ENCODE data around the gene UNC45A.

UNC45A gene

DNA sequence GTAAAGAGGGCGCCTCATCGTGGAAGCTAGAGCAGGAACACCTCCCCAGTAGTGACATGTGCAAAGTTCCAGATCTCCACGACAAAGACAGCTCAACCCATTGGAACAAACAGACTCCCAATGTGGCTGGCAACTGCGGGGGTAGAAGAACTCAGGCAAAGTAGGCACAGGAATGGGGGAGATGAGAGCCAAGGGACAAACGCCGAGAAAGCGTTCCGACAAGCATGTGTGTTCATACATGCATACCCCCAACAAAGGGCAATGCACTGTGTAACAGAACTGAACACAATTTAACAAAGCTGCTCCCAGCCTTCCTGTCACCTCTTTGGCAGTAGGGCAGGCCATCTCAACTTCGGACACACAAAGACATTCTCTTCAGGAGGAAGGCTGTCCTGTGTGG, 31.2 kb downstream of the UNC45A start:
- DNase-seq (ENCODE audit: low spot score) = no peak

DNA sequence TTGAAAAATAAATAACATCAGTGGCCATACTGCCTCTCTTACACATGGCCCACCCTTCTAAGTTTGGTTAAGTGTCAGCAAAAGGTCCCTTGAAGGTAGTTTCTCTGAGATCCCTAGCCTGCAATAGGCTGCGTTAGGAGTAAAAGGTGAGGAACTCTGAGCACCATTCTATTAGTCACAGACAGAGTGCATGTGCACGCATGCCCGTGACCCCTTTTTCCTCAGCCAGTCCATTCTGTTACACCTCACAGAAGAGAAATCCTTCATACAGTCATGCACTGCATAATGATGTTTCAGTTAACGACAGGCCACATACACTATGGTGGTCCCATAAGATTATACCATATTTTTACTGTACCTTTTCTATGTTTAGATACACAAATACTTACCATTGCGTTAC, 32.1 kb downstream of the UNC45A start:
- DNase-seq (ENCODE audit: low spot score) = no peak

GRCh38 chr15:90968434-90968833, 33.3 kb downstream of the UNC45A start:
- no peak for DNase-seq (ENCODE audit: low spot score)

DNA sequence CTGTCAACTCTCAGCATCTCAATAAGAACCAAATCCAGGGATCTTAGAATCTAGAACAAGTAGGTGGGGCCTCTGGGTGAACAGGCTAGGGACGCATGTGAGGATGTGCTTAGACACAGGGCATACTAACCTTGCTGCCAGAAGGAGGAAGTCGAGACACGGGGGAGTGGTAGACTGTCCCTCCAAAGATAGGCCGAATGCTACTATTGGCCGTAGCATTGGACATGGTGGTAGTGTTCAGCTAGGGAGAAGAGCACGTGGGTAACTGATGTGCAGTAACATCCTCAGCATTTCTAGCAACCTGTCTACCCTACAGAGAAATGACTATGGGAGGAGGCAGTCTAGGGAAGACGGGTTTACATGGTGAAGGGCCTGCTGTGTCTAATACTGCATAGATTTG, 35.2 kb downstream of the UNC45A start:
- DNase-seq (ENCODE audit: low spot score) = no peak

GRCh38 chr15:90972133-90972532, 37.0 kb downstream of the UNC45A start:
- no peak for DNase-seq (ENCODE audit: low spot score)

DNA sequence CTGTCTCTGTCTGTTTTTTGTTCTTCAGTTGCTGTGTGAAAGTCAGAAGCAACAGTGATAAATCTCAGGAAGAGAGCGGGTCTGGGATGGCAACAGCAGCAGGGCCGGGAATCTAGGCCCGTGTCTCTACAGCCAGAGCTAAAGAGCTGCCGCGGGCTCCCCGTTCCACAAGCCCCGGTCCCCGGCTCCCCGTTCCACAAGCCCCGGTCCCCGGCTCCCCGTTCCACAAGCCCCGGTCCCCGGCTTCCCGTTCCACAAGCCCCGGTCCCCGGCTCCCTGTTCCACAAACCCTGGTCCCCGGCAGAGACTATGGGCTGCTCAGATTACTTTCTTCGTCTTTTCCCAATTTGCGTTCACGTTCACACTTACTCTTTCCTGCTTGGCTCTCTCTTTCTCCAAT, 39.1 kb downstream of the UNC45A start:
- DNase-seq (ENCODE audit: low spot score) = no peak

DNA sequence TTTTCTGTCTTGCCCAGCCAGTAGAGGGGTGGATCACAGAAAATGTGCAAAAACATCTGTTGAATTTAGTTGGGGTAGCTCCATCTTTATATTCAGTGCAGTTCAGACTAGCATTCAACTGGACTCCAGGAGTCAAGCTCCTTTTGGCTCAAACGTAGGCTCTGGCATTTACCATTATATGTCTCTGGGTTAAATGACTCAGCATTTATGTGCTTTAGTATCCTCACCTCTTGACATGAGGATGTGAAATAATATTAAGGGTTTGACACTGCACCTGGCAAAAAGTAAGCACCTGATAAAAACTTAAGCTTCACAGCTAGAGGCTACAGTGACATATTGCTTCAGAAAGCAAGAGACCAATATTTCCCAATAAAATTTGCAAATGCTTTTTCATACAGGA, 44.5 kb downstream of the UNC45A start:
- no peak for DNase-seq (ENCODE audit: low spot score)

GRCh38 chr15:90981681-90982080, 46.6 kb downstream of the UNC45A start:
- no peak for DNase-seq (ENCODE audit: low spot score)

DNA sequence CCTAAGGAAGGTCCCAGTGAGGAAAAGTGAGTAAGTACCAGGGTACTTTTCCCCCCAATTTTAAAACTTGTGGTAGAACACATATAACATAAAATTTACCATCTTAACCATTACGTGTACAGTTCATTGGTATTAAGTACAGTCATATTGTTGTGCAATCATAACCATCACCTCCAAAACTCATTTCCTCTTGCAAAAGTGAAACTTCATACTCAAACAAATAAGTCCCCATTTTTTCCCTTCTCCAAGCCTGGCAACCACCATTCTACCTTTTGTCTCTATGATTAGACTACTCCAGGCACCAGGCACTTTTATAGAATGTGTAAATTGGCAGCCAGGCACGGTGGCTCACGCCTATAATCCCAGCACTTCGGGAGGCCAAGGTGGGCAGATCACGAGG, 47.0 kb downstream of the UNC45A start:
- peak; percentile 15 for DNase-seq (ENCODE audit: low spot score)

GRCh38 chr15:90986790-90987507, 51.9 kb downstream of the UNC45A start:
- DNase-seq (ENCODE audit: low spot score) = no peak

DNA sequence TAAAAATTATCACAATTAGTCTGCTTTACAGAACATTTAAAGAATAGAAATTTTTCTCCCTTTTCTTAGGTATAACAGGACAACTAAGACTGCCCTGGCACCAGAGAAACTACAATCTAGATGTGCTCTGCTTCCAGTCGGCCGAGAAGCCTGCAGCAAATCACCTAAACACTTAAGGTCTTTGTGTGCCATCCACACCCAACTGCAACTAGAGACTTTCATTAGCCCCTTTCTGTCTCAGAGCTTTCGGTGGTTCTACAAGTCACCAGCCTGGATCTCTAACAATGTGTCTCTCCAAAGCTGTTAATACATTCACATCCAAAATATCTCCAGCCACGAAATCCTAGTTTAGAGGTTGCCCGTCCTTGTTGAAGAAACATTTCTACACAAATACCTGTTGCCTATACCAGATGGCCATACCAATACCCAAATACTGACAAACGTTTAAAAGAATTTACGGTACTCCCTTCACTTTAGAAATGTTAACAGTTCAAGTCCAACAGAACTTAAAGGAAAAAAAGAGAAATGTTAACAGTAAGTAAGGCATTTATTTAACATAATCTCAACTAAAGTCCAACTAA, 52.6 kb downstream of the UNC45A start:
- DNase-seq (ENCODE audit: low spot score) = no peak

DNA sequence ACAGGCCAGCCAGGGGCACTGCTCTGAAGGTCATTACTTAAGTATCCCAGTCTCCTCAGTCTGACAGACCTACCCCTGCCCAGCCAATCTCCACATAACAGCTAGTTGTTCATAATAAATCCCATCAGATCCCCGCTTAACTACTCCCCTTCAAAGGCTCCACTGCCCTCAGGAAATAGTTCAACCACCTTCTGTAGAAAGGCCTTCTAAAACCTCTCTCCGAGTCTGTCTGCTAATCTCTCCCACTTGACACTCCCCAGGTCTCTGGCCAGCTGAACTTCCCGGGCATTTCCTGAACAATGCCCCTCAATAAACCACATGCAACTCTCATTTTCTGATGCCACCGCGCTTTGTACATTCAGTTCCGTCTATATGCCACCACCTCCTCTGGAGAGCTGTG, 53.2 kb downstream of the UNC45A start:
- no peak for DNase-seq (ENCODE audit: low spot score)

DNA sequence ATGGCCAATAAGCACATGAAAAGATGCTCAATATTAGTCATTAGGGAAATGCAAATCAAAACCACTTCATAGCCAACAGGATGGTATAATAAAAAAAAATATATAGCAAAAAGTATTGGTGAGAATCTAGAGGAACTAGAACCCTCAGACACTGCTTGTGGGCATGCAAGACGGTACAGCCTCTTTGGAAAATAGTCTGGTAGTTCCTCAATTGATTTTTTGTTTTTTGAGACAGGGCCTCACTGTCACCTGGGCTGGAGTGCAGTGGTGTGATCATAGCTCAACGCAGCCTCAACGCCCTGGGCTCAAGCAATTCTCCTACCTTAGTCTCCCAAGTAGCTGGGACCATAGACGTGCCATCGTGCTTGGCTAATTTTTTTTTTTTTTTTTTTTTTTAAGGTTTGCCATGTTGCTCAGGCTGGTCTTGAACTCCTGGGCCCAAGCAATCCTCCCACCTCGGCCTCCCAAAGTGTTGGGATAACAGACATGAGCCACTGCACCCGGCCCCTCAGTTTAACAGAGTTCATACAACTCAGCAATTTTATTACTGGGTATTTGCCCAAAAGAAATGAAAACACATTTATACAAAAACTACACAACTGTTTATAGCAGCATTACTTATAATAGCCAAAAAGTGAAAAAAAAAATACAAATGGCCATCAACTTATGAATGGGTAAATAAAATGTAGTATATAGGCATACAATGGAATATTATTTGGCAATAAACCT, 54.1 kb downstream of the UNC45A start:
- DNase-seq (ENCODE audit: low spot score) = no peak

GRCh38 chr15:90990446-90990845, 55.4 kb downstream of the UNC45A start:
- DNase-seq (ENCODE audit: low spot score) = no peak

- no peak for DNase-seq (ENCODE audit: low spot score)
These were observed 56.7 kb downstream of the UNC45A start for GRCh38 chr15:90991587-90992285.

DNA sequence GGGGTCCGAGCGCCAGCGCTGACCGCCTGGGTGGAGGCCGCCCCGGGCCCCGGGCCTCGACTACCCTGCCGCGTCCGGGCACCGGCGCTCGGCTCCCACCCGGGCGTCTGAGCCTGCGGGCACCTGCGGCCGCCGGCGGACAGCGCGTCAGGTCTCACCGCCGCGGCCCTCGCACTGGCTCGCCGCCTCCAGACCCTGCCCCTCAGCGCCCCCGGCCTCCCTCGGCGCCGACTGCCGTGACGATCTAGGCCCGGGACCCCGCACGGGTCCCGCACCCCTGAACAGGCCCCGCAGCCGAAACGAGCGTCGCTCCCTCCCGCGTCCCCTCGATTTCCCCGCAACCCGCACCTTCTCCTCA, 59.0 kb downstream of the UNC45A start:
- DNase-seq (ENCODE audit: low spot score) = no peak

GRCh38 chr15:90994417-90995311, 59.6 kb downstream of the UNC45A start, which contains the start of gene PRC1:
Gene PRC1, minus strand, starts transcription at chr15:90994535. Its CDS starts 118 bp downstream, at chr15:90994417.
- peak; percentile 98 for DNase-seq (ENCODE audit: low spot score)

DNA sequence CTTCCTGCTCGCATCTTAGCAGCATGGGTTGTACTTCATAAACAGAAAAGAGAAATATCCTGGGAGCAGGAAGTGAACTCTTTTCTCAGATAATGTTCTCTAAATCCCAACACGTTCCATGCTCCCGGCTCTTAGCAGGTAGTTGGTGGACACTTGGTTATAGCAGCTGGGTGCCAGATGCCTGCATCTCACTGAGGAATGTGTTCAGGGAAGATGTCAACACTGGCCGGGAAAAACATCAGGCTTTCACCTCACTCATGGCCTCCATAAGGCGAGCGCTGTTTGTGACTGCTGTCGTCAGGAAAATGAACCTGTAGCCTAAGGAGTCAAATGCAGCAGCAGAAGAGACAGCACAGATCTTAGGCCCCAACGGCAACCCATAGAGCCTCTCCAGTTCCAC, 63.7 kb downstream of the UNC45A start:
- no peak for DNase-seq (ENCODE audit: low spot score)

DNA sequence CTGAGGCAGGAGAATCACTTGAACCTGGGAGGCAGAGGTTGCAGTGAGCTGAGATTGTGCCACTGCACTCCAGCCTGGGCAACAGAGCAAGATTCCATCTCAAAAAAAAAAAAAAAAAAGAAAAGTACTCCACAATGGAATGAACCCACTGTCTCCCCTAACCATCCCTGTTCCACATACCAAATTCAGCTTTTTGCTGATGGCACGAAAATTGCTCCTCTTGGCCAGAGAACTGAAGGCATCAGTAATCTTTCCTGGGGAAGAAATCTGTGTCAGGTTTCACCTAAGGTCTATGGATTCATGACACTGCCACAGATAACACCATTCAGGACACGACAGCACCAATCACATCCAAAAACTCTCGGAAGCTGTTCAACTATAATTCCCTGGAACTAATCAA, 66.1 kb downstream of the UNC45A start:
- no peak for DNase-seq (ENCODE audit: low spot score)
